WI38 (cell line): ENCODE data around the gene PITPNM3.
"Not testable (repeated sequence)": the region's sequence is repeated elsewhere in the genome, so short reads cannot be mapped to it uniquely, and the experiment has no call there.

Source experiments
- H3K4me3 ChIP-seq: 2 replicates; pipeline ENCODE4 v1.5.1; 2011; ENCODE audit warnings: low read depth, mild to moderate bottlenecking, control low read depth, low read length
- TF ChIP-seq, protein P1 (sequence below): IDR thresholded peaks from 2 replicates; pipeline ENCODE4 v1.5.1; 2012; ENCODE audit warnings: low read depth, mild to moderate bottlenecking, control low read depth, low read length

Gene PITPNM3

DNA sequence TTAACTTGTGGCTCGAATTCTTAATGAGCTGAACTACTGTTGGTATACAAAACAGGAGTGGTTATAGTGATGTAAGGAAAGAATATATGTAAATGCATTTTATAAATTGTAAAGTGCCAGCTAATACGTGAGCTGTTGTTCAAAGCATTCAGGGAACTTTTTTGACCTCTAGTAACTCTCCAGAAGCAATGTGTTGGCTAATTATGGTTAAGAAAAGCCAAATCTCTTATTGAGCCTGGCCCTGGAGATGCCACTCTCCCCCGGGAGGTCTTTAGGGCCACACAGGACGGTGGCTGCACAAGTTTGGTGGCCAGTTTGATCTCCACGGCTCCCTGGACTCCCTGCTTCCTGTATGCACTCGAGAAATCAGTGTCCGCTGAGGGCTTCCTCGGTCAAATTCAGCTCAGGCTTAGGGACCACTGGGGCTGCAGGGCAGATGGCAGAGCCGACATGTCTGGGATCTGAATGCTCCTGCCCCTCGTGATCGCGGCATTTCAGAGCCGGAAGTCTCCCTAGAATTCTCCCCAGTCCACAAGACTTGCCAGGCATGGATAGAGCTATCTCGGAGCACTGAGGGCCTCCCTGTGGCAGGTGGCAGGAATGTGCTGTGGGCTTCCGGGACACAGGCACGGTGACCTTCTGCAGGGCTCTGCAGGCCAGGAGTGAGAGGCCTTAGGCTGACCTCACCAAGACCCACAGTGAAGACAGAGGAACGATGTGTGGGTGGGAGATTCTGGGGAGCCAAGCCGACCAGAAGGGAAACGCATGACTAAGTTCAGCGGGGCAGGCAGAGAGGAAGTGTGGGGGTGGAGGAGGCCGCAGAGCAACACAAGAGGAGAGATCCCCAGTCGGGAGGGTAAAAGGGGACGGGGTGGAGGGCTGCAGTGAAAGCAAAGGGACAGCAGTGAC, 18.6 kb upstream of the PITPNM3 start:
- no peak overlapping the region for H3K4me3 ChIP-seq
- TF ChIP-seq, protein P1, sequence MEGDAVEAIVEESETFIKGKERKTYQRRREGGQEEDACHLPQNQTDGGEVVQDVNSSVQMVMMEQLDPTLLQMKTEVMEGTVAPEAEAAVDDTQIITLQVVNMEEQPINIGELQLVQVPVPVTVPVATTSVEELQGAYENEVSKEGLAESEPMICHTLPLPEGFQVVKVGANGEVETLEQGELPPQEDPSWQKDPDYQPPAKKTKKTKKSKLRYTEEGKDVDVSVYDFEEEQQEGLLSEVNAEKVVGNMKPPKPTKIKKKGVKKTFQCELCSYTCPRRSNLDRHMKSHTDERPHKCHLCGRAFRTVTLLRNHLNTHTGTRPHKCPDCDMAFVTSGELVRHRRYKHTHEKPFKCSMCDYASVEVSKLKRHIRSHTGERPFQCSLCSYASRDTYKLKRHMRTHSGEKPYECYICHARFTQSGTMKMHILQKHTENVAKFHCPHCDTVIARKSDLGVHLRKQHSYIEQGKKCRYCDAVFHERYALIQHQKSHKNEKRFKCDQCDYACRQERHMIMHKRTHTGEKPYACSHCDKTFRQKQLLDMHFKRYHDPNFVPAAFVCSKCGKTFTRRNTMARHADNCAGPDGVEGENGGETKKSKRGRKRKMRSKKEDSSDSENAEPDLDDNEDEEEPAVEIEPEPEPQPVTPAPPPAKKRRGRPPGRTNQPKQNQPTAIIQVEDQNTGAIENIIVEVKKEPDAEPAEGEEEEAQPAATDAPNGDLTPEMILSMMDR, result no peak

DNA sequence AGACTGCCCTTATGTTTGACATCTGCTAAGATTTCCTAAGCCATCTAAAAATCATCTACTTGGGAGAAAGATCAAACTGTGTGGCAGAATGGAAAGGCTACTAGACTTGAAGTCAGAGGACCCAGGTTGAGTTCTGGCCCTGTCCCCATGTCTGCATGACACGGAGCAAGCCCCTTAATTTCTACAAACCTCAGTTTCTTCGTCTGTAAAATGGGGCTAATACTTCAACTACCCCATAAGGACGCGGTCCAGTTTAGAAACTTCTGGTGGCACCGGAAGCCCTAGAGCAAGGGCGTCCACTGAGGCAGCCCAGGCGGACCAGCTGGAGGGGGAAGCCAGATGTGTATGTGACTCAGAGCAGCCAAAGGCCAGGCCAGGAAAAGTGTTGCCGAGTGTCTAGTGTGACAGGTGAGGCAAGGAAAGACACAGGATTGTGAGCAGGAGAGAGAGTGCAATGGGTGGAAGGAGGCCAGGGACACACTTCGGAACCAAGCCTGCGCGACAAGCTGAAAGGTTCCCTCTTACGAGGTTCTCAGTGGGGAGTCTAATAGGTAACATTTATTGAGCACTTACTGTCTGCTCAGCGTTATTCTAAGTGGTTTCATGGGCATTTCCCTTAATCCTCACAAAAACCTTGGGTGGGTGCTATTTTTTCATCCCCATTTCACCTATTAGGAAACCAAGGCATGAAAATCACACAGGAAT, 17.8 kb upstream of the PITPNM3 start:
- TF ChIP-seq, protein P1, result no peak
- no peak overlapping the region for H3K4me3 ChIP-seq

DNA sequence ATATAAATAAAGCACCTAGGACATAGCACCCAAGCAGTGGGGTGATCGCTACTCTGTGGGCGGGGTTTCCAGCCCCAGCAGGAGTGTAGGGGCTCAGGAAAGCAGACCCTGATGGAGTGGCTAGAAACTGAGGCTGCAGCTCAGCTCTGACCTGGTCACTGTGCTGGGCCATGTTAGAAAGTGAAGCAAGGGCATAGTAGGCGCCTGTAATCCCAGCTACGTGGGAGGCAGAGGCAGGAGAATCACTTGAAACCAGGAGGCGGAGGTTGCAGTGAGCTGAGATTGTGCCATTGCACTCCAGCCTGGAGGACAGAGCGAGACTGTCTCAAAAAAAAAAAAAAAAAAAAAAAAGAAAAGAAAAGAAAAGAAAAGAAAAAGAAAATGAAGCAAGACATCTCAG, 17.1 kb upstream of the PITPNM3 start:
- H3K4me3 ChIP-seq, result not testable (repeated sequence)

DNA sequence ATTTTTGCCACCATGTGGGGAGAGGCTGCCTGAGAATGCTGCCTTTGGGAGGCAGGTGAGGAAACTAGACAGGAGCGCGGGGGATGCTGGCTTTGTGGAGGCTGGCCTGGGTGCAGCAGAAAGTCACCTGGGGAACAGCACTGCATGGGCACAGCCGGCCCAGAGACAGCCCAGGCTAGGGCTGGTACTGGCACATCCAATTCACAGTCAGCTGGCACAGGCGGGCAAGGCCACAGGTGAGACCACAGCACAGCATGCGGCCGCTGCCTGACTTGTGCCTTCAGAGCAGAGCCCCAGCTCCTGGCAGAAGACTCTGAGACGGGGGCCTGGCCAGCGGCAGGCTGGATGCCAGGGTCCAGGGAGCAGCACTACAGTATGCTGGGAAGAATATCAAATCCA, 16.6 kb upstream of the PITPNM3 start:
- TF ChIP-seq, protein P1, result no peak

DNA sequence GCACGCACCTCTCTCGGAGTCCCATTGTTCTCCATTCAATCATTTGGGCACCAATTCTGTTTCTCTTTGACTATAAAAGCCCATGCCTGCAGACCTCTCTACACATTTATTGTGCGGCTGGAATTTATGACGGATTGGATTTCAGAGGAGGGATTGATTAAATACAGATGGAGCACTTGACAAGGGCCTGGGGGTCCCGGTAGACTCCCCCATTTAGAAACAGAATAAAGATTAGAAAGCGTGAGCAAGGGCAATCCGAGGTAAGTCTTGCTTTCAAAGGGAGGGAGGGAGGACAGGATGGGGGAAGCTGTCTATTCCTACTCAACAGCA, 15.1 kb upstream of the PITPNM3 start:
- H3K4me3 ChIP-seq, result no peak overlapping the region
- TF ChIP-seq, protein P1, result no peak

More for the DNA sequence above, 16.6 kb upstream of the PITPNM3 start:
- no peak overlapping the region for H3K4me3 ChIP-seq

DNA sequence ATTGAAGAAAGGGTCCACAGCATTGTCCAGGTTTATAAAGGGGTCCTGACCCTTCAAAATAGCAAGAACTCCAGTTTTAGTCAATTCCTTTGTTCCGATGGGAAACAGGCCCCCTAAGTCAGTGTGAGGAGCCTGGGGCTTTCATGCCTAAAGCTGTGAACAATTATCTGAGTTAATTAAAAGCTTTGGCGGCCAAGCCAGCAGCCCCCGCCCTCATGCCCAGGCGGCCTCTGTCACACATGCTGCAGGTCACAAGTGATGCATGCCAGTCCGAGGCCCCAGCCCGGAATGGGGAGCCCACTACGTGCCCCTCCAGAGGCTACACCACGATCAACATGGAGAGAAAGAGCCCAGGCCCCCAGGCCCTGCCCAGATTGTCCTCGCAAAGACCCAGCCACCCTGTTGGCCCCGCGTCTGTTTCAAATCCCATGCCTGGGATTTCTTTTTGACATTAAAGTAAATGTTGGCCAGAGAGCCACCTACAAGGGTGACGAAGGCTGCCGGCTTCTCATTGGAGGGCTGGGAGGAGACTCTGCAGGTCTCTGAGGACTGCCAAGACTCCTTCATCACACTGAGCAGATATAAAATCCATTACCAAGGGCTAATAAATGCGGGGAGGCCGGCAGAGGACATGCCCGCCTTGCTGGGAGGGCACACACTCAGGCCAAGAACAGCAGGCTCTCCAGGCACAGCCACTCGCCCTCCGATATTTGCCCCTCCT, 14.5 kb upstream of the PITPNM3 start:
- no peak overlapping the region for H3K4me3 ChIP-seq
- TF ChIP-seq, protein P1, result no peak

DNA sequence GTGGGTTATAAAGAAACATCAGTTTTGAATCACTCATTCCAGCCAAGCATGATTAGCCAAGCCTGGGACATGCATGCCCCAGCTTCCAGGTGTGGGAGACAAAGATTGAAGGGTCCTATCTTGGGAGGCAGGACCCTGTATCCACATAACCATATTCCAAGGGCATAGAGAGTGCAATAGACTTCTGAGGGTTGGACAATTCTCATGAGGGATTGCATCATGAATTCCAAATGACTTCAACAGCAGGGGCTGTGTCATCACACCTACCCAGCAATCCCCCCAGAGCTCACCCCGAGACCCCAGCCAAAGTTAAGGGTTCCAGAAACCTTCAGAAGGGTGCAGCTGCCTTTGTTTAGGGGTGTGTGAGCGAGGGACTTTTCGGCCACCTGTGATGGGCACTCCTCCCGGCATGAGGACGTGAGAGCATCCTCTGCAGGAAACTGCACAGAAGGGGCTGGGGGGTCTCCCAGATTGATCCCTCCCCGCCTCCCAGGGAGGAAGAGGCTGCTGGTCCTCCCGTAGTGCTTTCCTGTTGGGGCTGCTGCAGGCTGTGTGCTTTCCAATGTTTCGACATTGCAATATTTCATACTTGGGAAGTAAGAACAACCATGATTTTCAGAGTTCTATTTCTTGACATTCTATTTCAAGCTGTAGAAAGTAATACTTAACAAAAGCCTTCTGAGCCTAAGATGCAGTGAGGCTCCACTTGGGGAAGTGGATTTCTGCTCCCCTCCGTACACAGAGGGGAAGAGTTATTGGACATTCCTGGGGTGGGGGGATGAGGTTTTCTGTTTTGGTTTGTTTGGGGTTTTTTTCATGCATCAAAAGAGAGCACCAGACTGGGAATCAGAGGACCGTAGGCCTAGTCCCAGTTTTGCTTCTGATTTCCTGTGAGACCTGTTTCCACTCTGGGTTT, 13.3 kb upstream of the PITPNM3 start:
- TF ChIP-seq, protein P1, result no peak
- no peak overlapping the region for H3K4me3 ChIP-seq
